ENCODE measurements around the gene PML.
"Not testable (repeated sequence)": the region's sequence is repeated elsewhere in the genome, so short reads cannot be mapped to it uniquely, and the experiment has no call there.

PML gene

GRCh38 chr15:74043425-74044266 is 49.1 kb downstream of the PML start:
- no peak overlapping the region for H3K9ac ChIP-seq (ENCODE audit: low read length)
- H3K36me3 ChIP-seq (ENCODE audit: control insufficient read depth, insufficient read depth, low read length): no peaks in the 10 kb centered on the region
- no peak overlapping the region for H3K4me3 ChIP-seq (ENCODE audit: low read depth, low read length)
- peaks cover 36% of the 10 kb centered on the region for H3K4me1 ChIP-seq (ENCODE audit: control insufficient read depth, insufficient read depth, low read length)
- no peaks in the 10 kb centered on the region; the same call in 1 of the 2 replicates for H3K9me3 ChIP-seq (ENCODE audit: control insufficient read depth, insufficient read depth, low read depth, low read length)
- H3K27me3 ChIP-seq (ENCODE audit: control insufficient read depth, insufficient read depth, low read length): no peaks in the 10 kb centered on the region
- no peak overlapping the region for H3K27ac ChIP-seq (ENCODE audit: low read depth, low read length)

GRCh38 chr15:74044267-74045110 is 50.0 kb downstream of the PML start:
- Histone ChIP-seq H3K9ac (ENCODE audit: low read length) (no peak overlapping the region), H3K9me3 (ENCODE audit: control insufficient read depth, insufficient read depth, low read depth, low read length) (no peaks in the 10 kb centered on the region; the same call in 1 of the 2 replicates), H3K4me1 (ENCODE audit: control insufficient read depth, insufficient read depth, low read length) (peaks cover 28% of the 10 kb centered on the region), H3K4me3 (ENCODE audit: low read depth, low read length) (no peak overlapping the region), H3K27me3 (ENCODE audit: control insufficient read depth, insufficient read depth, low read length) (no peaks in the 10 kb centered on the region), H3K27ac (ENCODE audit: low read depth, low read length) (no peak overlapping the region), H3K36me3 (ENCODE audit: control insufficient read depth, insufficient read depth, low read length) (no peaks in the 10 kb centered on the region)

- Histone ChIP-seq H3K36me3 (ENCODE audit: control insufficient read depth, insufficient read depth, low read length) (no peaks in the 10 kb centered on the region), H3K27ac (ENCODE audit: low read depth, low read length) (no peak overlapping the region), H3K4me3 (ENCODE audit: low read depth, low read length) (no peak overlapping the region), H3K9me3 (ENCODE audit: control insufficient read depth, insufficient read depth, low read depth, low read length) (no peaks in the 10 kb centered on the region; the same call in 1 of the 2 replicates), H3K4me1 (ENCODE audit: control insufficient read depth, insufficient read depth, low read length) (peaks cover 21% of the 10 kb centered on the region), H3K9ac (ENCODE audit: low read length) (no peak overlapping the region), H3K27me3 (ENCODE audit: control insufficient read depth, insufficient read depth, low read length) (no peaks in the 10 kb centered on the region)
Measured at GRCh38 chr15:74045184-74045583, 50.7 kb downstream of the PML start.

- no peaks in the 10 kb centered on the region for H3K36me3 ChIP-seq (ENCODE audit: control insufficient read depth, insufficient read depth, low read length)
- no peak overlapping the region for H3K27ac ChIP-seq (ENCODE audit: low read depth, low read length)
- no peak overlapping the region for H3K9ac ChIP-seq (ENCODE audit: low read length)
- H3K27me3 ChIP-seq (ENCODE audit: control insufficient read depth, insufficient read depth, low read length): no peaks in the 10 kb centered on the region
- H3K9me3 ChIP-seq (ENCODE audit: control insufficient read depth, insufficient read depth, low read depth, low read length): no peaks in the 10 kb centered on the region; the same call in 1 of the 2 replicates
- peaks cover 15% of the 10 kb centered on the region for H3K4me1 ChIP-seq (ENCODE audit: control insufficient read depth, insufficient read depth, low read length)
- H3K4me3 ChIP-seq (ENCODE audit: low read depth, low read length): no peak overlapping the region
Measured at GRCh38 chr15:74045636-74046274, 51.2 kb downstream of the PML start.

- Histone ChIP-seq H3K27ac (ENCODE audit: low read depth, low read length) (no peak overlapping the region), H3K27me3 (ENCODE audit: control insufficient read depth, insufficient read depth, low read length) (no peaks in the 10 kb centered on the region), H3K9ac (ENCODE audit: low read length) (no peak overlapping the region)
Measured at GRCh38 chr15:74046275-74046674, 51.8 kb downstream of the PML start.

GRCh38 chr15:74050127-74050526 is 55.6 kb downstream of the PML start:
- Histone ChIP-seq H3K9ac (ENCODE audit: low read length) (no peak overlapping the region), H3K27me3 (ENCODE audit: control insufficient read depth, insufficient read depth, low read length) (peaks cover 9% of the 10 kb centered on the region; the same call in 1 of the 2 replicates), H3K36me3 (ENCODE audit: control insufficient read depth, insufficient read depth, low read length) (no peaks in the 10 kb centered on the region), H3K4me3 (ENCODE audit: low read depth, low read length) (no peak overlapping the region), H3K4me1 (ENCODE audit: control insufficient read depth, insufficient read depth, low read length) (peaks cover 11% of the 10 kb centered on the region), H3K9me3 (ENCODE audit: control insufficient read depth, insufficient read depth, low read depth, low read length) (no peaks in the 10 kb centered on the region; the same call in 1 of the 2 replicates), H3K27ac (ENCODE audit: low read depth, low read length) (no peak overlapping the region)

More at GRCh38 chr15:74046275-74046674, 51.8 kb downstream of the PML start:
- Histone ChIP-seq H3K9me3 (ENCODE audit: control insufficient read depth, insufficient read depth, low read depth, low read length) (no peaks in the 10 kb centered on the region; the same call in 1 of the 2 replicates), H3K4me1 (ENCODE audit: control insufficient read depth, insufficient read depth, low read length) (peaks cover 10% of the 10 kb centered on the region), H3K4me3 (ENCODE audit: low read depth, low read length) (no peak overlapping the region), H3K36me3 (ENCODE audit: control insufficient read depth, insufficient read depth, low read length) (no peaks in the 10 kb centered on the region)

- Histone ChIP-seq H3K9me3 (ENCODE audit: control insufficient read depth, insufficient read depth, low read depth, low read length) (no peaks in the 10 kb centered on the region; the same call in 1 of the 2 replicates), H3K27me3 (ENCODE audit: control insufficient read depth, insufficient read depth, low read length) (peaks cover 12% of the 10 kb centered on the region; the same call in 1 of the 2 replicates), H3K36me3 (ENCODE audit: control insufficient read depth, insufficient read depth, low read length) (no peaks in the 10 kb centered on the region), H3K4me1 (ENCODE audit: control insufficient read depth, insufficient read depth, low read length) (peaks cover 11% of the 10 kb centered on the region), H3K4me3 (ENCODE audit: low read depth, low read length) (no peak overlapping the region), H3K27ac (ENCODE audit: low read depth, low read length) (no peak overlapping the region), H3K9ac (ENCODE audit: low read length) (no peak overlapping the region)
Measured at GRCh38 chr15:74050556-74051234, 56.2 kb downstream of the PML start.

- Histone ChIP-seq H3K4me1 (ENCODE audit: control insufficient read depth, insufficient read depth, low read length) (peaks cover 11% of the 10 kb centered on the region), H3K27me3 (ENCODE audit: control insufficient read depth, insufficient read depth, low read length) (peaks cover 12% of the 10 kb centered on the region; the same call in 1 of the 2 replicates)
- H3K9ac ChIP-seq (ENCODE audit: low read length); H3K9me3 ChIP-seq (ENCODE audit: control insufficient read depth, insufficient read depth, low read depth, low read length); H3K27ac ChIP-seq (ENCODE audit: low read depth, low read length); H3K36me3 ChIP-seq (ENCODE audit: control insufficient read depth, insufficient read depth, low read length); H3K4me3 ChIP-seq (ENCODE audit: low read depth, low read length): not testable (repeated sequence)
Measured at GRCh38 chr15:74052271-74053260, 58.0 kb downstream of the PML start.

GRCh38 chr15:74053517-74053916 is 59.0 kb downstream of the PML start:
- Histone ChIP-seq H3K4me3 (ENCODE audit: low read depth, low read length) (no peak overlapping the region), H3K9me3 (ENCODE audit: control insufficient read depth, insufficient read depth, low read depth, low read length) (peaks cover 3% of the 10 kb centered on the region; the same call in 1 of the 2 replicates), H3K9ac (ENCODE audit: low read length) (no peak overlapping the region), H3K4me1 (ENCODE audit: control insufficient read depth, insufficient read depth, low read length) (peaks cover 5% of the 10 kb centered on the region; the same call in 1 of the 2 replicates), H3K27me3 (ENCODE audit: control insufficient read depth, insufficient read depth, low read length) (peaks cover 12% of the 10 kb centered on the region; the same call in 1 of the 2 replicates), H3K27ac (ENCODE audit: low read depth, low read length) (no peak overlapping the region), H3K36me3 (ENCODE audit: control insufficient read depth, insufficient read depth, low read length) (no peaks in the 10 kb centered on the region)

All from HUES6 (cell line).